ENCODE data around the gene NKPD1.

DNA sequence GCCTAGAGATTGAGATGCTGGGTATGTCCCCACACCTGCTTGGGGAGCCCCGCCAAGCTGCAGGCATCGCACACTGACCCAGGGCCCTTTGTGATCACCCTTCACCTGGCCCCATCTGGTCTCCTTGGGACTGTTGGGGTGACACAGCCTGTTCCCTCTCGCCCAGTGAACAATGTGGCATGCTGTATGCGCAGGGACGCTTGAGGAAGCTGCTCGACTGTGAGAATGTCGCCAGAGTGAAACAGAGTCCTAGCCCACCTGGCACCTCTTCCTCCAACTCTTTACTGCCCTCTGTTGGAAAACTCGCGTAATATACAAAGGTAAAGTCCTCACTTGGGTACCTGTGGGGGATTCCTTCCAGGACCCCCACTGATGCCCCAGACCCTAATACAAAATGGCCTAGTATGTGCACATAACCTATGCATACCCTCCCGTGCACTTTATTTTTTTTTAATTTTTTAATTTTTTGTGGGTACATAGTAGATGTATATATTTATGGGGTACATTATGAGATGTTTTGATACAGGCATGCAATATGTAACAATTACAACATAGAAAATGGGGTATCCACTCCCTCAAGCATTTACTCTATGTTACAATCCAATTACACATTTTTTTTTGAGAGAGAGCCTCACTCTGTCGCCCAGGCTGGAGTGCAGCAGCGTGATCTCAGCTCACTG, 26.8 kb upstream of the NKPD1 start:
- TF ChIP-seq, protein P1, sequence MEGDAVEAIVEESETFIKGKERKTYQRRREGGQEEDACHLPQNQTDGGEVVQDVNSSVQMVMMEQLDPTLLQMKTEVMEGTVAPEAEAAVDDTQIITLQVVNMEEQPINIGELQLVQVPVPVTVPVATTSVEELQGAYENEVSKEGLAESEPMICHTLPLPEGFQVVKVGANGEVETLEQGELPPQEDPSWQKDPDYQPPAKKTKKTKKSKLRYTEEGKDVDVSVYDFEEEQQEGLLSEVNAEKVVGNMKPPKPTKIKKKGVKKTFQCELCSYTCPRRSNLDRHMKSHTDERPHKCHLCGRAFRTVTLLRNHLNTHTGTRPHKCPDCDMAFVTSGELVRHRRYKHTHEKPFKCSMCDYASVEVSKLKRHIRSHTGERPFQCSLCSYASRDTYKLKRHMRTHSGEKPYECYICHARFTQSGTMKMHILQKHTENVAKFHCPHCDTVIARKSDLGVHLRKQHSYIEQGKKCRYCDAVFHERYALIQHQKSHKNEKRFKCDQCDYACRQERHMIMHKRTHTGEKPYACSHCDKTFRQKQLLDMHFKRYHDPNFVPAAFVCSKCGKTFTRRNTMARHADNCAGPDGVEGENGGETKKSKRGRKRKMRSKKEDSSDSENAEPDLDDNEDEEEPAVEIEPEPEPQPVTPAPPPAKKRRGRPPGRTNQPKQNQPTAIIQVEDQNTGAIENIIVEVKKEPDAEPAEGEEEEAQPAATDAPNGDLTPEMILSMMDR (IDR thresholded peaks at IDR 0.05), result peak; percentile 29 to 61 (median 42)
- TF ChIP-seq POLR2A (IDR thresholded peaks at IDR 0.05), result no peak
